Mesendoderm (in vitro differentiated cells): ENCODE data around the gene THUMPD2.

Source experiments
- DNase-seq: peaks from one replicate; pipeline ENCODE4 v3.0.0; 2013
- H2AK5ac ChIP-seq: 2 replicates; pipeline ENCODE4 v1.6.1; 2013; ENCODE audit warnings: low read length, inconsistent platforms
- H2BK120ac ChIP-seq: 2 replicates; pipeline ENCODE4 v1.6.1; 2013; ENCODE audit warnings: low read depth, mild to moderate bottlenecking, low read length, moderate library complexity, mixed read lengths
- H2BK15ac ChIP-seq: replicated peaks from 2 replicates; pipeline ENCODE4 v1.6.1; 2013; ENCODE audit warnings: low read depth, mild to moderate bottlenecking, moderate library complexity
- H2BK5ac ChIP-seq: 2 replicates; pipeline ENCODE4 v1.6.1; 2013; ENCODE audit warnings: low read length, inconsistent platforms
- H3K18ac ChIP-seq: 2 replicates; pipeline ENCODE4 v1.6.1; 2013; ENCODE audit warnings: mild to moderate bottlenecking, low read length, mixed read lengths
- H3K23ac ChIP-seq: one replicate; pipeline ENCODE4 v1.6.1; 2013; ENCODE audit warnings: low read length
- H3K27ac ChIP-seq: 2 replicates; pipeline ENCODE4 v1.5.1; 2013; ENCODE audit warnings: low read depth, mild to moderate bottlenecking, inconsistent platforms, low read length, moderate library complexity
- H3K27me3 ChIP-seq: 2 replicates; pipeline ENCODE4 v1.6.1; 2013; ENCODE audit warnings: low read length, control low read depth, mild to moderate bottlenecking, inconsistent platforms; ENCODE audit not compliant: insufficient read depth, poor library complexity
- H3K36me3 ChIP-seq: 2 replicates; pipeline ENCODE4 v1.6.1; 2013; ENCODE audit warnings: low read length, inconsistent platforms; ENCODE audit not compliant: control insufficient read depth, insufficient read depth
- H3K4ac ChIP-seq: one replicate; pipeline ENCODE4 v1.6.1; 2013; ENCODE audit warnings: low read depth, mild to moderate bottlenecking, low read length, moderate library complexity
- H3K4me1 ChIP-seq: 2 replicates; pipeline ENCODE4 v1.6.1; 2013; ENCODE audit warnings: low read depth, low read length, inconsistent platforms; ENCODE audit not compliant: control insufficient read depth
- H3K4me2 ChIP-seq: 2 replicates; pipeline ENCODE4 v1.6.1; 2013; ENCODE audit warnings: low read length
- H3K4me3 ChIP-seq: 2 replicates; pipeline ENCODE4 v1.5.1; 2013; ENCODE audit warnings: mild to moderate bottlenecking, low read length
- H3K56ac ChIP-seq: one replicate; pipeline ENCODE4 v1.6.1; 2013; ENCODE audit warnings: low read length
- H3K79me1 ChIP-seq: 2 replicates; pipeline ENCODE4 v1.6.1; 2013; ENCODE audit warnings: low read length, inconsistent platforms
- H3K79me2 ChIP-seq: 2 replicates; pipeline ENCODE4 v1.6.1; 2013; ENCODE audit warnings: mild to moderate bottlenecking, low read length; ENCODE audit not compliant: control insufficient read depth, insufficient read depth
- H3K9ac ChIP-seq: 2 replicates; pipeline ENCODE4 v1.6.1; 2013; ENCODE audit warnings: low read length, inconsistent platforms
- H4K5ac ChIP-seq: one replicate; pipeline ENCODE4 v1.6.1; 2013; ENCODE audit warnings: low read length
- H4K8ac ChIP-seq: one replicate; pipeline ENCODE4 v1.6.1; 2013; ENCODE audit warnings: low read depth, mild to moderate bottlenecking, control low read depth, low read length, moderate library complexity
- WGBS: extraction: QIAGEN DNeasy Blood & Tissue Kit; methylation state at CpG from one replicate; pipeline ENCODE4 v1.1.7; 2013; ENCODE audit warnings: low lambda C conversion rate, missing lambda C conversion rate; ENCODE audit not compliant: insufficient coverage; ENCODE audit errors: extremely low coverage; 5-methylcytosine and 5-hydroxymethylcytosine counted together

THUMPD2 gene

DNA sequence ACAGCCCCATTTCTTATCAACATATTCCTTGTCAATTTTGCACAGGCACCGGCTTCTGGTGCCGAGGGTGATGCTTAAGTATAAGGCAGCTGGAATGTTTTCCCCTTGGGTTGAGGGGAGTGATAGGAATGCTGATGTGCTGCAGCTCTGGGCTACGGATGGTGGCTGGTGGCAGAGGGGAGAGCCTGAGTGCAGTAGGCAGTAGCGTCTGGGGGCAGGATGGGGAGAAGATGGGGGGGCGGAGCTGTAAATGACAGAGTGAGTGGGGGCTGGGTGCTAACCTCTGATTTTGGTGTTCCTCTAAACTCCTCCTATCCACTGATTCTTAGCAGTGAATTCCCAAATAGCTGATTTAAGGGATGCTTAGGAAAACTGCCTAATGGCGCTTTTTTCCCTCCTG lies 92.6 kb downstream of the THUMPD2 start:
- H3K9ac ChIP-seq, result no peak overlapping the region
- H2BK15ac ChIP-seq, result no peak overlapping the region
- H3K23ac ChIP-seq, result no peak overlapping the region
- peak; percentile 50 for DNase-seq
- no peaks in the 10 kb centered on the region for H3K36me3 ChIP-seq
- WGBS, result no CpG with 5 or more reads among the region's 6 CpGs
- H3K27ac ChIP-seq, result no peak overlapping the region
- H3K4me2 ChIP-seq, result no peak overlapping the region
- H2BK120ac ChIP-seq, result no peak overlapping the region
- H4K5ac ChIP-seq, result no peak overlapping the region
- H3K79me1 ChIP-seq, result no peaks in the 10 kb centered on the region
- no peak overlapping the region for H2BK5ac ChIP-seq
- no peaks in the 10 kb centered on the region for H3K79me2 ChIP-seq
- peaks cover 13% of the 10 kb centered on the region for H3K4me1 ChIP-seq
- no peak overlapping the region for H3K4ac ChIP-seq
- H3K18ac ChIP-seq, result no peak overlapping the region
- H2AK5ac ChIP-seq, result no peak overlapping the region
- no peak overlapping the region for H3K56ac ChIP-seq
- H4K8ac ChIP-seq, result no peak overlapping the region
- no peaks in the 10 kb centered on the region for H3K27me3 ChIP-seq
- H3K4me3 ChIP-seq, result no peak overlapping the region
